Caco-2 (cell line): Measurements from ENCODE around the gene RPL7A. TPM values are rescaled to one million over a fixed set of nuclear protein-coding genes. Genes with fewer than 3 reads are reported as not detected.
"Not testable (repeated sequence)": the region's sequence is repeated elsewhere in the genome, so short reads cannot be mapped to it uniquely, and the experiment has no call there.

Experiments used
- BruUV-seq: library from RNA; stranded (reverse); fragments of 400-500 nt; replicated peaks from 2 replicates; lab custom pipeline; 2021; lab: Mats Ljungman, UMichigan
- CTCF ChIA-PET: fragments of 300-600 bp; sonication (Branson Sonifier 250); formaldehyde crosslinking; loops from one replicate; lab custom pipeline; 2022; ENCODE audit warnings: antibody characterized with exemption; lab: Charles Lee
- POLR2A ChIA-PET: fragments of 300-600 bp; sonication (Branson Sonifier 250); formaldehyde crosslinking; loops from one replicate; lab custom pipeline; 2022; ENCODE audit warnings: antibody characterized with exemption; lab: Charles Lee
- DNase-seq, 2 experiments: peaks; one replicate each; pipeline versions ENCODE4 v3.0.0 to v3.0.0-alpha.2; 2020 to 2022
- H3K27me3 ChIP-seq: replicated peaks from 2 replicates; pipeline ENCODE4 v1.6.0; 2011; ENCODE audit warnings: low read length; ENCODE audit not compliant: control insufficient read depth, insufficient read depth
- H3K36me3 ChIP-seq: 2 replicates; pipeline ENCODE4 v1.5.1; 2011; ENCODE audit warnings: low read length; ENCODE audit not compliant: control insufficient read depth, insufficient read depth
- H3K4me1 ChIP-seq: fragments of 250-450 bp; sonication (Bioruptor Pico); 2 replicates; pipeline ENCODE4 v1.5.1; 2020; ENCODE audit warnings: mild to moderate bottlenecking
- H3K4me3 ChIP-seq: 2 replicates; pipeline ENCODE4 v1.5.1; 2011; ENCODE audit warnings: low read depth, mild to moderate bottlenecking, control low read depth, low read length
- H3K9me3 ChIP-seq: fragments of 250-450 bp; sonication (Bioruptor Pico); 2 replicates; pipeline ENCODE4 v1.5.1; 2020; ENCODE audit warnings: mild to moderate bottlenecking, moderate library complexity
- H3K27ac Mint-ChIP-seq: one replicate; pipeline ENCODE4 v1.8.0; 2022; ENCODE audit warnings: mixed read lengths; ENCODE audit not compliant: unreplicated experiment
- H3K27me3 Mint-ChIP-seq: one replicate; pipeline ENCODE4 v1.8.0; 2022; ENCODE audit warnings: mixed read lengths; ENCODE audit not compliant: insufficient read depth, unreplicated experiment
- H3K36me3 Mint-ChIP-seq: one replicate; pipeline ENCODE4 v1.8.0; 2022; ENCODE audit warnings: mild to moderate bottlenecking, mixed read lengths; ENCODE audit not compliant: insufficient read depth, unreplicated experiment
- H3K4me1 Mint-ChIP-seq: one replicate; pipeline ENCODE4 v1.8.0; 2022; ENCODE audit warnings: low read depth, mixed read lengths; ENCODE audit not compliant: unreplicated experiment
- H3K4me3 Mint-ChIP-seq: one replicate; pipeline ENCODE4 v1.8.0; 2022; ENCODE audit warnings: mild to moderate bottlenecking, moderate library complexity, mixed read lengths; ENCODE audit not compliant: unreplicated experiment
- H3K9me3 Mint-ChIP-seq: one replicate; pipeline ENCODE4 v1.8.0; 2022; ENCODE audit warnings: mixed read lengths; ENCODE audit not compliant: unreplicated experiment
- intact Hi-C: fragments of 100-400 bp; cut with micrococcal nuclease; formaldehyde crosslinking; loops from one replicate; pipeline ENCODE4 v1.10.0; 2022; ENCODE audit not compliant: unreplicated experiment
- total RNA-seq: library from RNA; stranded (reverse); gene quantifications from 2 replicates; pipeline ENCODE4 v1.2.3, GENCODE V29; 2022
- TF ChIP-seq, protein P1 (sequence below), 2 experiments: fragments of 200-600 bp in 1 of 2; IDR thresholded peaks; 1 replicate in 1 of 2; 2 replicates in 1 of 2; pipeline versions ENCODE4 v1.5.1 to v1.8.0; 2011 to 2022; ENCODE audit warnings: antibody characterized with exemption in 1 of 2, control low read depth in 1 of 2, inconsistent platforms in 1 of 2, low read depth in 1 of 2, low read length in 1 of 2, mild to moderate bottlenecking in 1 of 2, moderate library complexity in 1 of 2; ENCODE audit not compliant: insufficient read depth in 1 of 2, severe bottlenecking in 1 of 2, unreplicated experiment in 1 of 2

RPL7A gene
- total RNA-seq, 1 experiment from 2014 or later, result 1,995 TPM

- Mint-ChIP-seq H3K36me3 (peaks cover 47% of the 10 kb centered on the region), H3K27me3 (no peaks in the 10 kb centered on the region), H3K9me3 (no peaks in the 10 kb centered on the region), H3K4me3 (peak within 1 kb of the TSS; percentile 89), H3K4me1 (peaks cover 8% of the 10 kb centered on the region), H3K27ac (peak within 1 kb of the TSS; percentile 96)
- Histone ChIP-seq H3K4me3 (peak within 1 kb of the TSS; percentile 84), H3K9me3 (no peaks in the 10 kb centered on the region), H3K36me3 (peaks cover 3% of the 10 kb centered on the region; the same call in 1 of the 2 replicates), H3K4me1 (peaks cover 6% of the 10 kb centered on the region; the same call in 1 of the 2 replicates), H3K27me3 (no peaks in the 10 kb centered on the region)
- intact Hi-C loops, result loop anchor here (2.0 kb wide), 1 partner anchor 19 kb away; the partner anchor contains the start of genes SURF1 and SURF2
- peak; percentile 95 to 98 for DNase-seq
- CTCF ChIA-PET, result interaction anchor here (0.6 to 0.9 kb wide), 2 partner anchors 19 to 84 kb away, joined by 3 to 4 read pairs; partner anchors contain the start of gene CACFD1
- POLR2A ChIA-PET, result interaction anchor here (0.8 to 1.3 kb wide), 3 partner anchors 13 to 83 kb away, joined by 3 to 5 read pairs (median 5); partner anchors contain the start of genes CACFD1, MED22 and RPL7A
- TF ChIP-seq, protein P1, sequence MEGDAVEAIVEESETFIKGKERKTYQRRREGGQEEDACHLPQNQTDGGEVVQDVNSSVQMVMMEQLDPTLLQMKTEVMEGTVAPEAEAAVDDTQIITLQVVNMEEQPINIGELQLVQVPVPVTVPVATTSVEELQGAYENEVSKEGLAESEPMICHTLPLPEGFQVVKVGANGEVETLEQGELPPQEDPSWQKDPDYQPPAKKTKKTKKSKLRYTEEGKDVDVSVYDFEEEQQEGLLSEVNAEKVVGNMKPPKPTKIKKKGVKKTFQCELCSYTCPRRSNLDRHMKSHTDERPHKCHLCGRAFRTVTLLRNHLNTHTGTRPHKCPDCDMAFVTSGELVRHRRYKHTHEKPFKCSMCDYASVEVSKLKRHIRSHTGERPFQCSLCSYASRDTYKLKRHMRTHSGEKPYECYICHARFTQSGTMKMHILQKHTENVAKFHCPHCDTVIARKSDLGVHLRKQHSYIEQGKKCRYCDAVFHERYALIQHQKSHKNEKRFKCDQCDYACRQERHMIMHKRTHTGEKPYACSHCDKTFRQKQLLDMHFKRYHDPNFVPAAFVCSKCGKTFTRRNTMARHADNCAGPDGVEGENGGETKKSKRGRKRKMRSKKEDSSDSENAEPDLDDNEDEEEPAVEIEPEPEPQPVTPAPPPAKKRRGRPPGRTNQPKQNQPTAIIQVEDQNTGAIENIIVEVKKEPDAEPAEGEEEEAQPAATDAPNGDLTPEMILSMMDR (IDR thresholded peaks at IDR 0.05; ENCODE audit: insufficient read depth in 1 of 2, low read depth in 1 of 2, low read length in 1 of 2, severe bottlenecking in 1 of 2, unreplicated experiment in 1 of 2), result no peak
- no TSS peak for BruUV-seq
Measured at GRCh38 chr9:133375724-133376654, 28.0 kb downstream of the RPL7A start, which contains the start of the genes STKLD1 and SURF4. TSS of gene STKLD1 (plus strand) at chr9:133376366. CDS start at chr9:133376474, 108 bp downstream. TSS of gene SURF4 (minus strand) at chr9:133376060. CDS start at chr9:133375969, 91 bp downstream.

DNA sequence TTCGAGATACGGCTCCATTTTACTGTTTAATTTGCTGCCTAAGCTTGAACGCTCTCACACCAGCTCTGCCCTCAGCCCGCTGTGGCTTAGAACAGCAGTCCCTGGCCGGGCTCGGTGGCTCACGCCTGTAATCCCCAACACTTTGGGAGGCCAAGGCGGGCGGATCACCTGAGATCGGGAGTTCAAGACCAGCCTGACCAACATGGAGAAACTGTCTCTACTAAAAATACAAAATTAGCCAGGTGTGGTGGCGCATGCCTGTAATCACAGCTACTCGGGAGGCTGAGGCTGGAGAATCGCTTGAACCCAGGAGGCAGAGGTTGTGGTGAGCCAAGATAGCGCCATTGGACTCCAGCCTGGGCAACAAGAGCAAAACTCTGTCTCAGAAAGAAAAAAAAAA lies 29.3 kb downstream of the RPL7A start:
- H3K27me3 Mint-ChIP-seq, H3K9me3 ChIP-seq, H3K4me3 Mint-ChIP-seq, H3K9me3 Mint-ChIP-seq, H3K4me3 ChIP-seq, H3K4me1 ChIP-seq, H3K36me3 ChIP-seq, H3K27me3 ChIP-seq, H3K27ac Mint-ChIP-seq, BruUV-seq, H3K4me1 Mint-ChIP-seq, DNase-seq: not testable (repeated sequence)
- ChIA-PET POLR2A (interaction anchor here (1.0 kb wide), 1 partner anchor 15 kb away, joined by 9 read pairs; no protein-coding TSS in a partner anchor), CTCF (interaction anchor here (0.6 kb wide), 1 partner anchor 112 kb away, joined by 3 read pairs; no protein-coding TSS in a partner anchor)
- peaks cover 34% of the 10 kb centered on the region for H3K36me3 Mint-ChIP-seq
- intact Hi-C loops, result loop anchor here (2.0 kb wide), 1 partner anchor 20 kb away; the partner anchor contains the start of genes SURF1 and SURF2

DNA sequence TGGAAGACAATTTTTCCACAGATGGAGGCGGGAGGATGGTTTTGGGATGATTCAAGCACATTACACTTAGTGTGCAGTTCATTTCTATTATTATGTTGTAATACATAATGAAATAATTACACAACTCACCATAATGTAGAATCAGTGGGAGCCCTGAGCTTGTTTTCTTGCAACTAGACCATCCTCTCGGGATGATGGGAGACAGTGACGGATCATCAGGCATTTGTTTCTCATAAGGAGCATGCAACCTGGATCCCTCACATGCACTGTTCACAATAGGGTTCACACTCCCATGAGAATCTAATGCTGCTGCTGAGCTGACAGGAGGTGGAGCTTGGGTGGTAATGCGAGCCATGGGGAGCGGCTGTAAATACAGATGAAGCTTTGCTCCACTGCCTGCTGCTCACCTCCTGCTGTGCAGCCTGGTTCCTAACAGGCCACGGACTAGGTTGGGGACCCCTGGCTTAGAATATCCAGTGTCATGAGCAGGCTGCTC lies 29.8 kb downstream of the RPL7A start:
- CTCF ChIA-PET, result interaction anchor here (0.6 to 0.9 kb wide), 2 partner anchors 20 to 189 kb away, joined by 3 read pairs; no protein-coding TSS in a partner anchor
- TF ChIP-seq, protein P1 (IDR thresholded peaks at IDR 0.05; ENCODE audit: insufficient read depth in 1 of 2, low read depth in 1 of 2, low read length in 1 of 2, severe bottlenecking in 1 of 2, unreplicated experiment in 1 of 2), result no peak
- Mint-ChIP-seq H3K36me3 (peaks cover 29% of the 10 kb centered on the region), H3K27ac (no peak overlapping the region), H3K27me3 (no peaks in the 10 kb centered on the region), H3K9me3 (no peaks in the 10 kb centered on the region), H3K4me1 (no peaks in the 10 kb centered on the region), H3K4me3 (no peak overlapping the region)
- BruUV-seq, result no TSS peak
- Histone ChIP-seq H3K4me3 (no peak overlapping the region), H3K27me3 (no peaks in the 10 kb centered on the region), H3K9me3 (no peaks in the 10 kb centered on the region), H3K4me1 (peaks cover 6% of the 10 kb centered on the region; the same call in 1 of the 2 replicates), H3K36me3 (0 out of 2 replicates have a peak, but pooled peaks cover 1% of the 10 kb centered on the region)
- DNase-seq, result no peak
- intact Hi-C loops, result loop anchor here (2.0 kb wide), 1 partner anchor 21 kb away; the partner anchor contains the start of genes SURF1 and SURF2
- POLR2A ChIA-PET, result interaction anchor here (0.6 to 1.0 kb wide), 3 partner anchors 9 to 82 kb away, joined by 3 to 9 read pairs (median 5); partner anchors contain the start of gene CACFD1
